Epidermal melanocyte (primary cell): ENCODE results near the gene COL4A1.

ENCODE experiments used
- DNase-seq: peaks from one replicate; pipeline ENCODE4 v3.0.0; 2011; ENCODE audit warnings: low spot score; ENCODE audit not compliant: insufficient read length

COL4A1 gene

GRCh38 chr13:110136660-110137585 lies 170.0 kb downstream of the COL4A1 start:
- no peak for DNase-seq

DNA sequence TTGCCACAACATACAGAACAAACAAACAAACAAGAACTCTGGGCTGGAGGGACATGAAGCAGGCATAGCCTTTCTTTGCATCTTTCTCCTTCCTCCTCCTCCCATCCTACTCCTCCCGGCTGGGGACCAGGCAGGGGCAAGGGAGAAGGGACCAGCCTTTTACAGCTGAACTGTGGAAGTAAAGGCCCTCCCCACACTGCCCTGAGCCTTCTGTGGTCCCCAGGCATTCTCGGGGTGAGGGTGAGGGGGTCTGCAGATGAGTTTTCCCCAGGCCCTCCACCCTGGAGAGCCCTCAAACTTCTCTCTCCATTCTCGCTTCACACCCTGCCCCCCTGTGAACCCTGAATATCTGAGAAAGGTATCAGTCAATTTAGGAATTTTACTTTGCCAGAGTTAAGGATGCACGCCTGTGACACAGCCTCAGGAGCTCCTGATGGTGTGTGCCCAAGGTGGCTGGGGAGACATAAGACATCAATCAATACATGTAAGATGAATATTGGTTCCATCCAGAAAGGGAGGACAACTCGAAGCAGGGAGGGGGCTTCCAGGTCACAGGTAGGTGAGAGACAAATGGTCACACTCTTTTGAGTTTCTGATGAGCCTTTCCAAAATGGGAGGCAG lies 170.9 kb downstream of the COL4A1 start:
- no peak for DNase-seq

GRCh38 chr13:110134801-110135200 lies 172.2 kb downstream of the COL4A1 start:
- no peak for DNase-seq

GRCh38 chr13:110133425-110134235 lies 173.3 kb downstream of the COL4A1 start:
- DNase-seq: no peak

DNA sequence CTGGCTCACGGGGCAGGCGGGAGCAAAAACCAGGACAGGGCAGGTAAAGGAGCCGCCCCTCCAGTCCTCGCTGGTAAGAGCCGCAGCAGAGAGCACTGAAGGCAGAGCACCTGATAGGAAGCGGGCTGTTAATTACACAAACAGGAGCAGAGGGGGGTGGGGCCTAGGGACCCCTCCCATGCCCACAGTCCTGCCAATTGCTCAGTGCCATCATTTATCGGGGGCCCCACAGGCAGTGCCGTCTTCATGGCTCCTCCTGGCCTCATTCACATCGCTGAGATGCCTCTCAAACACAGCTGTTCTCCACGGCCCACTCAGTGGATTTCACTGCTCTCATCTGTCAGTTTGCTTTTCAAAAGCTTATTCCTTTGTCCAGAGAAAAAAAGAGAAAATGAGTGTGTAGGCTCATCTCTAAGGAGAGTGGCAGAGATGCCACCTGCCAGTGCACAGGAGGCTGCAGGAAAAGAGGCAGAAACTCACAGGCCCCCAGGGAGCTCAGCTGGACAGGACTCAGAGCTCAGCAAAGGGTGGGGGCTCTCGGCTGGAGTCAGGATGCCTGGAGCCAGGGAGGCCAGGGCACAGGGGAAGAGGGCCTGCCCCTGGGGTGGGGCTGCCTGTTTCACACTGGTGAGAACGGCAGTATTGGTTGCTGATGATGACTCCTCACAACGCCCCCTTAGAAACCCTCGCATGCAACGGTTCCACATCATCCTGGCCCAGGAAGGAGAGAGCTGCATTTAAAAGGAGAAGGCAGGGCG lies 174.6 kb downstream of the COL4A1 start:
- DNase-seq: no peak

- no peak for DNase-seq
These were observed 175.5 kb downstream of the COL4A1 start for GRCh38 chr13:110131424-110131823.

- no peak for DNase-seq
These were observed 176.5 kb downstream of the COL4A1 start for GRCh38 chr13:110130431-110130830.

DNA sequence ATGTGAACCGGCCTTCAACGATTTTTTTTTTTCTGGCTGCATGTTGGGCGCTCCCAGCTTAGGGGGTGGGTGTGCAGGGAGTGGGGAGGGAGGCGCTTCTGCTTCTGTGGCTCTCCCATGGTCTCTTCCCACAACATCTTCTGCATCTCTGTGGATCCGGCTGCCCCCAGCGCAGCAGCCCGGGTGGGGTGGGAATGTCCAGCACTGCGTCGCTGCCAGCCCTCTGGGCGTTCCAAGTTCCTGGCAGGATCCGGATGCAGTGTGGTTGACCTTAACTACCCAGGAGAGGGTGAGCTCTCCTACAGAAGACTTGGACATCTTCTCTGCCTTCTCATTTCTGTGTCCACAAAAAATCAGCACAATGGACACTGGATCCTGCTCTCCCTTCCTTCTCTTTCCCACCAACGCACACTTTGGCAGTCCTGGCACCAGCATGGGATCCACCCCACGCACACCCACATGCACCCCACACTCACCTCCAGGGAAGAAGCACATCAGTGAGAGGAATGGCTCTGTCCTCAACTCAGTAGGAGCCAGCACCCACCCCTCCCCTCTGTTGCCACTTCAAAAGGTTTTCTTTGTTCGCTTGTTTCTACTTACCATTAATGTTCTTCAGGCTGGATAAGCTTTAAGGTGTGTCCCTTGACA lies 177.3 kb downstream of the COL4A1 start:
- no peak for DNase-seq

- DNase-seq: no peak
These were observed 177.9 kb downstream of the COL4A1 start for GRCh38 chr13:110129076-110129475.

GRCh38 chr13:110128546-110128945 lies 178.4 kb downstream of the COL4A1 start:
- no peak for DNase-seq

GRCh38 chr13:110127986-110128511 lies 178.9 kb downstream of the COL4A1 start:
- no peak for DNase-seq

DNA sequence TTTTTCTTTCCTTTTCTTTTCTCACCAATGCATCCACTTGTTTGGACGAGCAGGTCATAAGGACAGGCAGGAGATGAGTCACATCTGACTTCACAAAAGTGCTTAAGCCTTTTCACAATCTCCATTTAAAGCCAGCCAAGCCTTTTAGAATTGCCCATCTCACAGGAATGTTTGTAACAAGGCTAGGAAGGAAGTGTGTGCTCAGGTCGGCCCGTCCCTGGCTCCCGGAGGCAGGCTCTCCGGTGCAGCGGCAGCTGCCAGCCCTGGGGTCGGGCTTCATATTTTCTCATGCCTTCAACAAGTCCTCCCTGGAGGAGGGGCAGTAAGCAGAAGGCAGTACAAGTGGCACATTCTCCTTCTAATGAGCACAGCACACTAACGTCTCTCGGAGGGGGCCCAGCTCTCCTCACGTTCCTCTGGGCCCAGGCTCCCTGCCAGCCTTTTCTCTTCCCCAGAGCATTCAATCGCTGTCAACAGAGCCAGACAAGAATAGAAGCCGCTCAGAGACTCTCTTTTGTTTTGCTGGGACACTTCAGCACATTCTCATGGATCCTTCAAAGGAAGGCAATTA lies 180.5 kb downstream of the COL4A1 start:
- no peak for DNase-seq

GRCh38 chr13:110125613-110126272 lies 181.2 kb downstream of the COL4A1 start:
- no peak for DNase-seq

GRCh38 chr13:110125157-110125556 lies 181.8 kb downstream of the COL4A1 start:
- DNase-seq: no peak

DNA sequence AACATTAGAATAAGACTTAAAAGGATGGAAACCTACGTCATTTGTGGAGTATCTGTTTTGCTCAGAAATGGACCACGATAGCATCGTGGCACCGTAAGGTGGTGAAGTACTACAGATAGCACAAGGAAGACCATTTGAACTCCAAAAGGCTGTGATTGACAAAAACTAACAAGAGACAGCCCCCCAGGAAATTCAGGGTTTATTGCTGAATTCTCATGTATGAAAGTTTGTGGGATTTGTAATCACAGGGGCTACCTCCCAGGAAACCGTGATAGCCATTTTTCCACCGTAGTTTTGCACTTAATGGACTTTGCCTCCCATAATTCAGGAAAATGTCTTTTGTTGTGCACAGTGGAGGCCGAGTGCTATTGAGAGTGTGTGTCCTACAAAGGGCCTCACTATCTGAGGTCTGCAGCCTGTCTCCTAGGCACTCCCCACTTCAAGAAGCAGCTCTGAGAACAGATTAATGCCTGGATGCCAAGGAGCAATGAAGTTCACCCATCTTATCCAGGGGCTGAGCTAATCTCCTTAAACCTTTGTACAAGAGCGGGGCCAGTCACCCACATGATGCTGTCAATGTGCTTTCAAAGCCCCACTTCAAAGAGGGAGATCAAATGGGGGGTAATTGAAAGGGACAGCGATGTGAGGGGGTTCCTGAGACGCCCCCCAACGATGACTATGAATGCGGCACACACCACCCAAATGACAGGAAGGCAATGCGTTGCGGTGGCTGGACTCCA lies 182.6 kb downstream of the COL4A1 start:
- DNase-seq: no peak

DNA sequence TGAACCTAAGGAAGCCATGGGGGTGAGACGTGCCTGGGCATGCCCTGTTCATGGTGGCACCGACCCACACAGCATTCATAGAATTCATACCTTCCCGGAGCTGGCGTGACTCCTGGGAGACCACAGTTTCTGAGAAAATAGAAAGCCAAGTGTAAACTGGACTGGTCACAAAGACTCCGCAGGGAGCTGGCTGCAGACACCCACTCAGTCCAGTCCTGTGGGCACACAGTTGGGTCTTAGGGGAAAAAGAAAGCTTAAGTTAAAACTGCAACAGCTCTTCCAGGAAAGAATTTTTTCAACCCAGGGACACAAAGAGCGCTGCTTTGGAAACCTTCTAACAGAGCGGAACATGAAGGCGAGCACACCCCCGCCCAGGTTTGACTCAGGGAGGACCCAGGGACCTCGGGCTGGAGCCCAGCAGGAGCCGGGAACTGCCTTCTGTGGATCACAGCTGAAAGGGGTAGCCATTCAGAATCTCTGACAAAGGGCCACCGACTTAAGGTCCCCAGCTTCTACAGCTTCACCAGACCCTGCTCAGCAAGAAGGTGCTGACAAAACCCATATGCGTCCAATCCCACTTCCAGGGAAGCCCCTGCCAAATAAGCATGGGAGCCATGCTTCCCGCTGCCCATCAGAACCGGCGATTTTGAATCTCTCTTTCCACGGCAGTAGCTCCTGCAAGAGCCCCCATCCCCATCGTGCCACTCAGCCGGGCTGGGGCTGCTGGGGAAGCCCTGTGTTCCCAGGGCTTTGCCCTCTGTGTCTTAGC lies 183.7 kb downstream of the COL4A1 start:
- no peak for DNase-seq

DNA sequence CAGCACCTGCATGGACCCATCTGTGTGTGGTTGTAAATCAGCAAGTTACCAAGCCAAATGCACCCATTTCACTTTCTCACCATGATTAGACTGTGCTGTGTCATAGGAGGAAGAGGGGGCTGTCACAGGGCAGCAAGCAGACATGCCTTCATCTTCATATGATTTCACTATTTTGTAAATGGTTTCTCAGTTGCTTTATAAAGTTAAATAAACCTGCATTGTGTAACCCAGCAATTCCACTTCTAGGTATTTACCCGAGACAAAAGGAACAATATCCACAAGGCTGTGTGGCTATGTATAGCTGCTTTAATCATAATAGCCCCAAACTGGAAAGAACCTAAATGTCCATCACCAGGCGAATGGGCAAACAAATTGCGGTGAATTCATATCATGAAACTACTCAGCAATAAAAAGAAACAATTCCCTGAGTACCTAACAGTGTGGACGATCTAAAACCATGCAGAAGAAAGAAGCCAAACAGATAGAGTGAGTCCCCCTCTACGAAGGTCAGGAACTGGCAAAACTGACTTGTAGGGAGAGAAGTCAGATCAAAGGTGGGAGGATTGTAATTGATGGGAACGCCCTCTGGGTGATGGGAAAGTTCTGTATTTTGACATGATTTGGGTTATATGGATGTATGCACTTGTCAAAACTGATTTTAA lies 185.4 kb downstream of the COL4A1 start:
- no peak for DNase-seq
